Spleen (tissue), 7 donors: ENCODE measurements around the gene ZNF655.

Experiments
- CTCF ChIP-seq, 11 experiments: fragments of 200-600 bp in 7 of 11; fragments of 450-650 bp in 4 of 11; sonication (generic) in 4 of 11; IDR thresholded peaks in 8 of 11; conservative IDR thresholded peaks in 3 of 11; 1 replicate in 7 of 11; 2 replicates in 4 of 11; pipeline versions ENCODE4 v1.4.0 to v1.8.0; 2016 to 2021; ENCODE audit warnings: antibody characterized with exemption in 11 of 11, inconsistent platforms in 4 of 11, mild to moderate bottlenecking in 1 of 11
- POLR2A ChIP-seq, 3 donors: fragments of 450-650 bp; IDR thresholded peaks; one replicate each; pipeline ENCODE4 v1.5.1; 2017; ENCODE audit warnings: antibody characterized with exemption in 3 of 3, mild to moderate bottlenecking in 1 of 3
- POLR2AphosphoS5 ChIP-seq, 3 donors: sonication (generic); formaldehyde crosslinking; IDR thresholded peaks; one replicate each; pipeline ENCODE4 v1.5.1; 2017; ENCODE audit warnings: antibody characterized with exemption in 3 of 3
- donor health status: DM: no; HTN: no; CAD: no; lungs with moderate emphysema.
- donor health status: DM: no; HTN: no; CAD: no.
- donor health status: DM: no; HTN: no; CAD: no.

DNA sequence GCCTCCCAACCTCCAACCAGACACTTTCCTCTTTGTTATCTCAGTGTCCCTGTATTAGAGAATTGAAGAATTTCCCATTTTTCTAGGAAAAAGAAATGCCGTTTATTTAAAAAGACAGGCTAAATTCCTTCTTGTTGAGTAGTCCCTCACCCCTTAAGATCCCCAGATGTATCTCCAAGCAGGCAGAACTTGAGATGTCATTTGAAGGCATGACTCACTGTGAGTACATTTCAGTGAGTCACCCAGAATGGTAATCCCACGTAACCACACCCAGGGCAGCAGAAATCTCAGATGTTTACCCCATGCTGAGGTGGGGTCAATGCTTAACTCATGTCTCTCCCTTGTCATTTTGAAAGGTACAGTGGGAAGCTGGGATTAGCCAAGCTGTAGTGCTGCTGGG is 4.4 kb downstream of the ZNF655 start:
- no peak for TF ChIP-seq CTCF (IDR thresholded peaks at IDR 0.05 in 8 of 11, conservative IDR thresholded peaks at IDR 0.05 in 3 of 11)
- TF ChIP-seq POLR2A (IDR thresholded peaks at IDR 0.05): no peak
- TF ChIP-seq POLR2AphosphoS5 (IDR thresholded peaks at IDR 0.05): no peak
